Activated CD4-positive, CD25-positive, alpha-beta regulatory T cell (primary cell): Measurements from ENCODE around the gene WBP1.
"Not testable (repeated sequence)": the region's sequence is repeated elsewhere in the genome, so short reads cannot be mapped to it uniquely, and the experiment has no call there.

ENCODE experiments used
- DNase-seq, 4 experiments: peaks; one replicate each; lab custom pipeline; 2025; lab: John Stamatoyannopoulos, UW

Gene WBP1

GRCh38 chr2:74427551-74427950 is 30.7 kb upstream of the WBP1 start:
- DNase-seq = no peak

GRCh38 chr2:74428675-74429074 is 29.6 kb upstream of the WBP1 start:
- DNase-seq = no peak

GRCh38 chr2:74429487-74430451 is 28.5 kb upstream of the WBP1 start:
- DNase-seq = no peak

GRCh38 chr2:74430502-74430901 is 27.7 kb upstream of the WBP1 start:
- DNase-seq = no peak

- no peak for DNase-seq
Observed at GRCh38 chr2:74436111-74436805, 22.0 kb upstream of the WBP1 start.

- no peak for DNase-seq
Observed at GRCh38 chr2:74436848-74437695, 21.2 kb upstream of the WBP1 start.

GRCh38 chr2:74438248-74438647 is 20.0 kb upstream of the WBP1 start:
- no peak for DNase-seq

GRCh38 chr2:74439373-74439772 is 18.9 kb upstream of the WBP1 start:
- DNase-seq = no peak

- no peak for DNase-seq
Observed at GRCh38 chr2:74439803-74440377, 18.3 kb upstream of the WBP1 start.

GRCh38 chr2:74440378-74441169 is 17.7 kb upstream of the WBP1 start:
- DNase-seq = no peak

GRCh38 chr2:74441170-74441689 is 17.0 kb upstream of the WBP1 start:
- no peak for DNase-seq

- no peak for DNase-seq
Observed at GRCh38 chr2:74441690-74442482, 16.4 kb upstream of the WBP1 start, which contains the start of gene RTKN. RTKN (minus strand) TSS chr2:74441937; CDS start chr2:74441816, 121 bp downstream.

GRCh38 chr2:74442483-74443297 is 15.5 kb upstream of the WBP1 start:
- DNase-seq = not testable (repeated sequence)

GRCh38 chr2:74444498-74445318 is 13.5 kb upstream of the WBP1 start:
- DNase-seq = no peak

- no peak for DNase-seq
Observed at GRCh38 chr2:74447230-74447999, 10.8 kb upstream of the WBP1 start.

GRCh38 chr2:74448771-74449170 is 9.5 kb upstream of the WBP1 start:
- DNase-seq = no peak

GRCh38 chr2:74450570-74451190 is 7.6 kb upstream of the WBP1 start:
- no peak for DNase-seq
